Measurements from ENCODE around the gene FAM193A.
"Not testable (repeated sequence)": the region's sequence is repeated elsewhere in the genome, so short reads cannot be mapped to it uniquely, and the experiment has no call there.

Gene FAM193A

DNA sequence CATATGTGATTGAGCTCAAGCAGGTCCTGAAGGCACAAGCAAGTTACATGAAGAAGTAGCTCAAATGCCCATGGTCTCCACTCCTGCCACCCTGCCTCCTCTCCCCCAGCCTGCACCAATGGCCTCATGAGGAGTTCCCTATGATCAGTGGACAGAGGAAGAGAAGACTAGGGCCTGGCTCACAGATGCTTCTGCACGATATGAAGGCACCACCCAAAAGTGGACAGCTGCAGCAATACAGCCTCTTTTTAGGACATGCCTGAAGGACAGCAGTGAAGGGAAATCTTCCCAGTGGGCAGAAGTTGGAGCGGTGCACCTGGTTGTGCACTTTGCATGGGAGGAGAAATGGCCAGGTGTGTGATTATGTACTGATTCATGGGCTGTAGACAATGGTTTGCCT, 201.8 kb downstream of the FAM193A start:
- not testable (repeated sequence) for DNase-seq (ENCODE audit: low read depth, low spot score); H3K27ac ChIP-seq

DNA sequence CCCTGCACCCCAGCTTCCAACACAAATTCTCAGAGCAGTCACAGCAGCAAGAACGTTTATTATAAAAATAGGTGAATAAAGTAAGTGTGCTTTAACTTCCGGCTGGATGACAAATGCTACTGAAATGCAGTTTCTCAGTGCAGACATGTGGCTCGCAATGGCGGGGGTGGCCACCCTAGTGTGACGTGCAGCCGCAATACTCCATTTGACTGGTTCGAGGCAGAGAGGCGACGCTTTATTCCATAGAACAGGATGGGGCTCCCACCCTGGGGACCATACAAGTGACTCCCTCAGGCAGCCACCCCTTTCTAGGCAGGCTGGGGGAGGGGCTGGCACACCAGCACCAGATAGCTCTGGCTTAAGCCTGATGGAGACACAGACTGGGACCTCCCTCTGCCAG, 205.2 kb downstream of the FAM193A start:
- no peak for DNase-seq (ENCODE audit: low read depth, low spot score)
- no peak overlapping the region for H3K27ac ChIP-seq

DNA sequence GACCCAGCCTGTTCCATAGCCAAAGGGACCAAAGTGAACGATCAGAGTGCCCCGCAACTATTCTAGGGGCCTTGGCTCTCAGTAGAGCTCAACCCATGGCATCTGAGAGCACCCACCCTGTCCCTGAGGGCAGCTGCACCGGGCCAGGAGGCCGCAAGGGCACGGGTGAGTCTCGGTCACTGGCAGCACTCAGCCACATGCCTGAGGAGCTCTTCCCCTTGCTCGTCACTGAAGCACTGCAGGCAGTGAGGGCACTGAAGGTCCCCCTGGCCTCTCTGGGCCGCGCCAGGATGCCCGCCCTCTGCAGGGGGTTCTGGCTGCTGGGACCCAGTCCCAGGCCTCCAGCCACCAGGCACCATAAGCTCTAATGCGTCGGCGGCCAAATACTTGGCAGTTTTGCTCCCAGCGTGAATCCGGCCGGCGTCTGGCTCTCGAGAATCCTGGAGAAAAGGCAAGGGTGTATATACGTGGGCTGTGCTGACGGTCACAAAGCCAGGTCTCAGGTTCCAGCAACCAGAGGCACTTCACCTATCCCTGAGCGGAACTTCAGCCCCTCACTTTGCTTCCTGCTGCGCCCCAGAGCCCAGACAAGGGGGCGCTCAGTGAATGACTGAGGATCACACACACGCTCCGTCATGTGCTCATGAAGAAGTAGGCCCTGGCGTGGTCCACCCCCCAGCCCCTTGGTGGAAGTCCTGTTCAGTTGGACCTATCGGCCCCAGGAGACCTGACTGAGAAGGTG, 205.8 kb downstream of the FAM193A start:
- DNase-seq (ENCODE audit: low read depth, low spot score): no peak
- no peak overlapping the region for H3K27ac ChIP-seq

DNA sequence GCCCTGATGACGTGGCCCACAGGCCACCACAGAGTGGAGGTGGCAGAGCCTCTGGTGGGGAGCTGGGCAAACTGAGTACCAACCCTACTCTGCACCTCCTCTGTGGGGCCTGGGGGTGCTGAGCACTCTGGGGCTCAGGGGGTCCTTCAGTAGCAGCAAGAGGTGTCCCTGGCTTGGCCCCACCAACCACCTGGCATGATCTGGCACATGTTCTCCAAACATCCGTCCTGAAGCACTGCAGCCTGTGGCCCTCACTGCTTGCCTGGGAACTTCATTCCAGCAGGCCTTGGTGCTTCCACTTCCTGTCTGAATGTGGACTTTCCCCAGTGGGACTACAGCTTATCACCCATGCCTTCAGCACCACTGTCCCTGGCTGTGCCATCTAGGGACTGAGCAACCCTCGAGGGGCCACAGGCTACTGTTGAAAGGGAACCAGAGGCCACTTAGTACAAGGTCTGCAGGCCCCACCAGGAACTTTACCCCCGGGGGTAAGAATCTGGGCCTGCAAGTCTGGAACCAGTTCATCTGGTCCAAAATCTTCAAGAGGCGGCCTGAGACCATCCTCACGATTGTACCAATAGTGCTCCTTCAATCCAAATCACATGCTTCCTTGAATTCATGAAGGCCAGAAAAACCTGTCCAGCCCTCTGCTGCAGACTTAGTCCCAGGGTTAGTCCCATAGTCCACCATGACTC, 206.5 kb downstream of the FAM193A start:
- no peak overlapping the region for H3K27ac ChIP-seq
- no peak for DNase-seq (ENCODE audit: low read depth, low spot score)

DNA sequence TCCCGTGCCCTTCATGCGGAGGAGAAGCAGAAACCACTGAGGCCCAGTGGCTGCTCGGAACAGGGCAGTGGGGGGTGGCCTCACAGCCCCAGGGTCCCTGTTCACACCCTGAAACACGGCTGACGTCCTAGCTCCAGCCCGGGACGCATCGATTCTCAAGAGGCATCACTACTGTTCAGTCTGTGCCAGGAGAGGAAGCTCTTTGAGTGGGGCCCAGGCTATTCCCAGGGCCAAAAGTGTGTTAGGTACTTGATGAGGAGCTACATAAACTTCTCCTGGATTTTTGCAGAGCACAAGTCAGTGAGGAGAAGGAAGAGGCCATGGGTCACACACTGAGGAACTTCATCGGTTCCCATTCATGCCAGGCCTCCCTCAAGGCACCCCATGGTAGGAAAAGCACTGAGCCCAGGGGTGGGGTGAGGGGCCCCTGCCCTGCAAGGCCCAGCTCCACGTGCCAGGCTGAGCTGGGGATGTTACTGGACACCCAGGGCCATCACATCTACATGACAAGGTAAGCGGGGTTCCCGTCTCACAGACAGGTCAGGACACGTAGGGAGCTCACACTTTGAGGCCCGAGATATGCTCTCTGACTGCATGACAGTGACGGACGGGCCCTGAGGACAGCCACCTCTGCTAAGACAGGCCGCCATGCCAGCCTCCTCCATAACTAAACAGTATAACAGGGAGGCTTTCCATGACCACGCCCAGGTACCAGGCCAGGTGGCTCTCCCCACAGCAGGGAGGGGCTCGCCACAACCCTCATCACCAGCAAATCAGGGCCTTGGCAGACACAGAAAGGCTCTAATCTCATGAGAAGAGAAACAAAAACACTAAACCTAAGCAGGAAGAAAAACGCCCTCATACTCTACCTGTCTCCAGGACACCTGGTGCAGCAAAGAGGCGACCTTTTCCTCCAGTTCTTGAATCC, 207.3 kb downstream of the FAM193A start:
- DNase-seq (ENCODE audit: low read depth, low spot score): no peak
- H3K27ac ChIP-seq: no peak overlapping the region

DNA sequence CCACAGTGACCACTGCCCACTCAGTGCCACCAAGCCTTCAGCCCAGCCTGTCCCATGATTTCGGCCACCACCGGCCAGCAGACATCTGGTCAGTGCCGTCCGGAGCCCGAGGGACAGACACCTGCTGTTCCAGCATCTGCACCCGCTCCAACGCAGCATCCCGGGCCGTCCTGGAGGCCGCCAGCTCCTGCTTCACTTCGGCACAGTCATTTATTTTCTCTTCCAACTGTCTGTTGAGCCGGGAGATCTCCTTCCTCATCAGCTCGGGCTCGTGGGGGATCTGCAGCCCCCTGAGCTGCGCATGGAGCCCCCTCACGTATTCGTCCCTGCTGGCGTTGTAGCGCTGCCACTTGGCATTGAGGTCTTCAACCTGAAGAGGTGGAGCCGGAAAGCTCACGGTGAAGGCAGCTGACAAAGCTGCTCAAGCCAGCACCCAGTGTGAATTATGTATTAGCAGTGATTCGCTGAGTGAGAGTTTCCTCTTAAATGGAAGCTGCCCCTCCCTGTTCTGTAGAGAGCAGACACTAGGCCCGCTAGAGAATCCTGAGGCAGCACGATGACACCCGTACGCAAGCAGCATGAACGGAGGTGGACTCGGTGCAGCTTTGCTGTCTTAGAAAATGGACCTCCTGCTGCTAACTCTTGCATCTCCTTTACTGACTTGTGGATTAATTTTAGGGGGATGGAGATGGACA, 208.3 kb downstream of the FAM193A start:
- H3K27ac ChIP-seq: no peak overlapping the region
- no peak for DNase-seq (ENCODE audit: low read depth, low spot score)

DNA sequence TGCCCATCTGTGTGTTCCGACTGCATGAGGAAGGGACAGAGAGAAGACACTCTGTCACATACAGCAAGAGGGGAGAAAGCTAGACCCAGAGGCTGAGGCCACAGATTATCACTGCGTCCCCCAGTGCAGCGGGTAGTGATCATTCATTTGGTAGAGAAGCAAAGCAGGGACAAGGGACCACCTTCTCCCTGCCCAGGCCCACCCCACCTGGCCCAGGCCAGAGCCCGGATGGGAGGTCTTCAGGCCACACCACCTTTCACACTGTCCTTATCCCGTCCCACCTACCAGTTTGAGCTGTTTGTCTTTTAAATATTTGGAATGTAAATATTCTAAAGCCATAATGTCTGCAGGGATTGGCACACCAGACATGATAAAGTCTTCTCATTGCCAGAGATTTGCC, 209.1 kb downstream of the FAM193A start:
- no peak for DNase-seq (ENCODE audit: low read depth, low spot score)
- H3K27ac ChIP-seq: peak overlapping the region; percentile 57

DNA sequence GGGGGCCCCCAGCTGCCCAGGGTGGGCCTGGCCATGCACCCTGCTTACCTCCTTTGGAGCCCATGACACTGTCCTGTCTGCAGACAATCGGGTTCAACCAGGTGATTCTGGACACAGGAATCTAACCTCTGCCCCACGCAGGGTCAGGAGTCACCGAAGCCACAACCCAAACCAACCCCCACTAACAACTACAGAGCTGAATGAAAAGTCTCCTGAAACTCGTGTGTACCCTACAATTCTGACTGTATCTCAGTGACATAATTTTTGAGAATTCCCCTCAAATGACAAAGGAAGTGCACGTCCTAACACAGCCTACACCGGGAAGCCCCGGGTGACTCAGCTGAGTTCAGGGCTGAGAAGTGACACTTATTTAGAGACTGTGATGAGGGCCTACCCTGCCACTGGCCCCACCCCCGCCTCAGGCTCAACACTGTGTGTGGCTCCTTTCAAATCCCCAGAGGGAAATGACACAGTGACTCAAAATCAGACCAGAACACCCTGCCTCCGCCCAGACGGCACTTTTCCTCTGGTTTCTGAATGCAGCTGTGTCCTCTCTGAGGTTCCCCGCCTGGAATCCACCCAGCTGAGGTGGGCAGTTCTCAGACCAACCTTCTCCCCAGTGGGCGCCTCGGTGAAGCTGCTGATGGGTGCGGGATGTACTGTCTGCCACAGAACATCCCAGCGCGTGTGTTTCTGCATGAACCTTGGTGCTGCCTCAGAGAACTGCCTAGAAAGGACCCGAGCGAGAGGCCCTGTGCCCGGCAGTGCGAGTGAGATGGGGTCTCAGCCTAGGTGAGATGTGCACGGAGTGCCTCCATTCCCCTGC, 209.7 kb downstream of the FAM193A start:
- peak overlapping the region; percentile 57 for H3K27ac ChIP-seq
- peak; percentile 48 for DNase-seq (ENCODE audit: low read depth, low spot score)

DNA sequence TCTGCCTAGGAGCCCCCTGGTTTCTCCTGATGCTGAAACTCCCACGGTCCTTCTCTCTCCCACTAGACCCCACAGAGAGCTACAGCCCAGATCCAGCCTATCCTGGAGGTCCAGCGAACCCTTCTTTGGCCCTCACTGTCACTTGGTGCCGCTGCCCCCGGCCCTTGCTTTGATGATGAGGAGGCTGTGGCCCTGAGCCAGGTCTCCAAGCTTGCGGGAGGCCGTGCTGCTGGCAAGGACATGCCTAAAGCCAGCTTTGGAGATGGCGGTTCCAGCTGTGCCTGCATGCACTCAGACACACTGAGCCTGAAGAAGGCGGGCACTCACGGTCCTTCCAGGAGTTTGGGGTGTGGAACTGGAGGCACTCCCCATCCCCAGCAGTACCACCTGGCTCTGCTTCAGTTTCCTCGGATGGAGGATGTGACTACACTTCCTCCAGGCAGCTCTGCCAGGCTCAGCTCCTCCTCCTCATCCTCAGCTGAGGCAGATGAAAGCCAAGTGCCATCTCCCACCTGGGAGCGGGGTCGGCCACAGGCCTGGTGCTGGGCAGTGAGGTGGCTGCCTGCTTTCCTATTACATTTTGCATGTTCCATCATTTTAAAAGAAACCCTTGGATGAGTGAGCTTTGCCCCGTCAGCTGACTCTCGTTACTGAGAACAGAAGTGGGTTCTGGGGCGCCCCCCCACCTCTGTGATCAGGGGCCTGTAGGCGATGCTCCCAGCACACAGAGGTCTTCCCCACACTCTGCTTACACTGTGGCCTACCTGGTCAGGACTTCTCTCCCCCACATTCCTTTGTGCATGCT, 210.6 kb downstream of the FAM193A start:
- DNase-seq (ENCODE audit: low read depth, low spot score): no peak
- peak overlapping the region; percentile 57 for H3K27ac ChIP-seq

DNA sequence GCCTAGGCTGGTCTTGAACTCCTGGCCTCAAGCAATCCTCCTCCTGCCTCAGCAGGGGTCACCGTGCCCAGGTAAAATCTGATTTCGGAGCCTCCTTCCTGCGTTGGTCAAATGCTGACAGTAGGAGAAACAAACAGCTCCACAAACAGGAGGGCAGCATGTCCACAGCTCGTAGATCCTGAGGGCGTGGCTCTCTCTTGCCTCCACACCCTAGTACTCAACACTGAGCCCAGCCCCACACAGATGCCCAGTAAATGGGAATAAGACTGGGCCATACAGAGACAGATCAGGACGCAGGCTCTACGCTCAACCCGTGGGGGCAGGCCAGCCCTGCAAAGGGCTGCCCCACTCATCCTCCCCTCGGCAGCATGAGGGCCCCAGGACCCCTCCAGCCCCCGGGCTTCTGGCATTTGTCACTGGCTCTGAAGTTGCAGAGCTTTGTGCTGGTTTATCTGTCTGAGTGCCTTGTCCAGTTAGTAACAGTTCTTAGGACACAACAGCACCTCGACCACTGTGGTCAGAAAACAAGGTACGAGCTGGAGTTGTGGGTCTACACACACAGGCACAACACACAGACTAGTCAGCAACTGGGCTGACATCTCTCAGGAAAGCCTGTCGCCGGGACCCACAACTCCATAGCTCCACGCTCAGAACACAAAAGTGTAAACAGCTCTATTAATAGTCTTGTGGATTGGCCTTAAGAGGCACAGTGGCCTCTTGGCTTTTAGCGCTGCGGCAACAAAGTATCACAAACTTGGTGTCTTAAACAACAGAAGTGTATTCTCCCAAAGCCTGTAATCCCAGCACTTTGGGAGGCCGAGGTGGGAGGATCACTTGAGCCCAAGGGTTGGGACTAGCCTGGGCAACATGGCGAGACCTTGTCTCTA, 214.5 kb downstream of the FAM193A start:
- no peak overlapping the region for H3K27ac ChIP-seq
- DNase-seq (ENCODE audit: low read depth, low spot score): no peak

DNA sequence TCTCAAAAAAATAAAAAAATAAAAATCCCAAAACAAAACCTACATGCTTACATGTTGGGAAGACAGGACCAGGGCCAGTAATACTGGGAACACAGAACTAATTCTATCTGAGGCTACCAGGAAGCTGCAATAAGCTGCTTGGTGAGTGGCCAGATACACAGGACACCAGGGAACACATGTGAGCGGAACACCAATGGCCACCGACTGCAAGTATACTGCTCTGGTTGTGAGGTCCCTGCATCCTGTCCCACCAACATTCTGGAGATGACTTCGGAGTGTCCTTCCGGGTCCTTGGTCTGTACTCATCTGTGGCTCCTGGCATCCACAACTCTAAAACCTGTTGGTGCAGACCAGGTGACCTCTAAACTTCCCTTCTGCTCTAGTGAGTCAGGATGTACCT, 217.0 kb downstream of the FAM193A start:
- DNase-seq (ENCODE audit: low read depth, low spot score): no peak
- no peak overlapping the region for H3K27ac ChIP-seq

DNA sequence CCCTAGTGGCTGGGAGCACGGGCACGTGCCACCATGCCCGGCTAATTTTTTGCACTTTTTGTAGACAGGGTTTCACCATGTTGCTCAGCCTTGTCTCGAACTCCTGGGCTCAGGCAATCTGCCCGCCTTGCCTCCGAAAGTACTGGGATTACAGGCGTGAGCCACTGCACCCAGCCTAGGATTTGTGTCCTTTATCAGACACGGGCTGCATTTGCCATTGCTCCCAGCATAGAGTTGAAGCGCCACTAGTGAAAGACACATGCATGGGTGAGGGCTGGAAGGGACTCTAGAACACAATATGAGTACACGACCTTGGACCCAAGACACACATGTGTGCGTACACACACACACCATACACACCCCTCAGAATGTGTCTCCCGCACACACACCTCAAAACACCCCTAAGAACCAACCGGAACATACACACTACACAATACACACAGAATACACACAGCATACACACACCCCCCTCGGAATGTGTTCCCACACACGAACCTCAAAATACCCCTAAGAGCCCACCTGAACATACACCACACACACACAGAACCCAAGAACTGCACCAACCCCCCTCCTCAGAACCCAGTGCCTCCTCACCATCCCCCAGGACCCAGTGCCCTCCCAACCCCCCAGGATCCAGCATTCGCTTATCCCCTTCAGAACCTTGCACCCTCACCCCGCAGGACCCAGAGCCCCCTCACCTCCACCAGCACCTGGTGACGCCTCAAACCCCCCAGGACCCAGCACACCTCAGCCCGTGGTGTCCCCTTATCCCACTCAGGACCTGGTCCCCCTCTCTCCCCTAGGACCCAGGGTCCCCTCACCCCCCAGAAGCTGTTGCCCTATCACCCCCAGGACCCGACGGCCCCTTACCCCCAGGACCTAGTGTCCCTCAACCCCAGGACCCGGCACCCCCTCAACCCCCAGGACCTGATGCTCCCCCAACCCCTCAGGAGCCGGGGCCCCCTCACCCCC, 218.7 kb downstream of the FAM193A start:
- no peak for DNase-seq (ENCODE audit: low read depth, low spot score)
- H3K27ac ChIP-seq: peak overlapping the region; percentile 71

DNA sequence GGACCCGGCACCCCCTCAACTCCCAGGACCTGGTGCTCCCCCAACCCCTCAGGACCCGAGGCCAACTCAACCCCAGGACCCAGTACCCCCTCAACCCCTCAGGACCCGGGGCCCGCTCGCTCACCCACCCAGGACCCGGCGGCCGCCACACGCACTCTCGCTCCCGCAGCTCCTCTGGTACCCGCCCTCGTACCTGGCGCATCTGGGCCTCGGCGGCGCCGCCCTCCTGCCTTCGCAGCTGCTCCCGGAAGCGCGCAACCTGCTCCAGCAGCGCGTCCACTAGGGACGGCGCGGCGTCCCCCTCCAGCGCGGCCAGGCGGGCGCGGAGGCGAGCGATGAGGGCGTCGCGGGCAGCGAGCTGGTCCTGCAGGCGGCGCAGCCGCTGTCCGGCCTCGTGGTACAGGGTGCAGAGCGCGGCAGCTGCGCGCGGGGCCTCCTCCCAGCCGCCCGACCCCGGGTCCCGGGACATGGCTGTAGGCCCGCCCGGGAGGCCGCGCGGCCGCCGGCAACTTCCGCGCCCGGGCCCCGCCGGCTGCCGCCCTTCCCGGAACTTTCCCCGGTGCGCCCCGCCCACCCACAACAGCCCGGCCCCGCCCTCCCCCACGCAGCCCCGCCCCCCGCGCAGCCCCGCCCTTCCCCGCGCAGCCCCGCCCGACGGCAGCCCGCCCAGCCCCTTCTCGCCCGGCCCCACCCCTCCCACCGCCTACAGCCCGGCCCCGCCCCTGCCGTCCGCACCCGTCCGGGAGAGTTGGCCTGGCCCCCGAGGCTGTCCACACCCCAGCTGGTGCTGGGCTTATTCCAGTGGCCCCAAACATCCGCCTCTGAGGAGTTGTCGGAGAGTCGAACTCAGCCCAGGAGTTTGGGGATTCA, 219.6 kb downstream of the FAM193A start, which contains the start of gene TNIP2:
TSS of gene TNIP2 (minus strand) at position 516 of the 870 bp plus-strand sequence. CDS start at position 469, 47 bp downstream.
- no peak for DNase-seq (ENCODE audit: low read depth, low spot score)
- H3K27ac ChIP-seq: peak within 1 kb of the TSS; percentile 71

DNA sequence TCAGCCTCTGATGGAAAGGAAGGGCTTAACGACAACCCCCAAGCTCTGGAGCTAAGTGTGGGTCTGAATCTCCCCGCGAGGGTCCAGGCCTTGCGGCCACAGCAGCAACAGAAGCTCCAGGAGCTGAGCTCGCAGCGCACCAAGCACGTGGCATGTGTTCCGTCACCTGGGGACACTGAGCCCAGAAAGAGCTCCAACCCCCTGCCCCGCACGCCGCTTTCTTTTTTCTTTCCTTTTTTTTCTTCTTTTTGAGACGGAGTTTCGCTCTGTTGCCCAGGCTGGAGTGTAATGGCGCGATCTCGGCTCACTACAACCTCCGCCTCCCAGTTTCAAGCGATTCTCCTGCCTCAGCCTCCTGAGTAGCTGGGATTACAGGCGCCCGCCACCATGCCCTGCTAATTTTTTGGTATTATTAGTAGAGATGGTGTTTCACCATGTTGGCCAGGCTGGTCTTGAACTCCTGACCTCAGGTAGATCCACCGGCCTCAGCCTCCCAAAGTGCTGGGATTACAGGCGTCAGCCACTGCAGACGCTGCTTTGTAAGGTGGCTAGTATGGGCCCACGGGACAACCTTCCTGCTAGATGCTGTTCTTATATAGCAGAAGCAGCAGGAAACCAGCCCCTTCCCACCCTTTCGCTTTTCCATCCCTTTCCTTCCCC, 220.4 kb downstream of the FAM193A start:
- peak overlapping the region; percentile 71 for H3K27ac ChIP-seq
- no peak for DNase-seq (ENCODE audit: low read depth, low spot score)

DNA sequence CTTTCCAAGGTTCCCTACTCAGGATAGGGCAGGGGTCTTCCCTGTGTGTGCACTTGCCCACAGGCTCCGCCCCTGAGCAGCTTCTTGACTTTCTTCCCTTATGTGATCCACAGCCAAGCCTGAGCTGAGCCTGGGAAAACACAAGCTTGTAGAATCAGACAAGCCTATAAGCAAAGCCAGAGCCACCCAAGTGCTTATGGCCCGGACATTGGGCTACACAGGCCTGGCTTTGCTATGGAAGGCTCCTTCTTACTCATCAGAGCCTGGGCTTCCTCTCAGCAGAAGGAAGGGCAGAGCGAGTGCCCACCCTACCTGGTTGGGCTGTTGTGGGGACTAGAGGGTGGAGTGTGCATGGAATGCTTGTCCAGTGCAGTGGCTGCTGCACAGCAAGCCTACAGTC, 221.0 kb downstream of the FAM193A start:
- no peak overlapping the region for H3K27ac ChIP-seq
- DNase-seq (ENCODE audit: low read depth, low spot score): no peak

Data from epithelial cell of prostate (primary cell).